NCI-H2081 (cell line): Measurements from ENCODE around the gene RPS6KL1.

Experiments used
- DNase-seq, 2 experiments: peaks; one replicate each; lab custom pipeline; 2025; lab: John Stamatoyannopoulos, UW

The RPS6KL1 gene

DNA sequence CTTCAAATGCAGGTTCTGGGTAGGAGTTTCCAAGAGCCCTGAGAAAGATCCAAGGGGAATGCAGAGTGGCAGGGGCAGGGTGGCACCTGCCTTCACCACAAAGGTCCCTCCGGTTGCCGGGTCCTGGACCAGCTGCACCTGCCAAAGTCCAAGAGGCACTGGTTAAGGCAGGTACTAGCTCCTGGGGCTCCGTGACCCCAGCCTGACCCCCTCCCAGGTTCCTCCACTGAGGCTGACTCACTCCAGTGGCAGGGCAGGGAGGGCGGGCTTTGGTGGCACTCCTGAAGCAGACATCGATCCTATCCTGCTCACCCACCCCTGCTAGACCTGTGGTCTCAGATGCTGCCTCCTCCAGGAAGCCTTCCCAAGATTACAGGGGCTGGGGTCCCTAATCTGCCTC, 11.4 kb downstream of the RPS6KL1 start:
- no peak for DNase-seq

DNA sequence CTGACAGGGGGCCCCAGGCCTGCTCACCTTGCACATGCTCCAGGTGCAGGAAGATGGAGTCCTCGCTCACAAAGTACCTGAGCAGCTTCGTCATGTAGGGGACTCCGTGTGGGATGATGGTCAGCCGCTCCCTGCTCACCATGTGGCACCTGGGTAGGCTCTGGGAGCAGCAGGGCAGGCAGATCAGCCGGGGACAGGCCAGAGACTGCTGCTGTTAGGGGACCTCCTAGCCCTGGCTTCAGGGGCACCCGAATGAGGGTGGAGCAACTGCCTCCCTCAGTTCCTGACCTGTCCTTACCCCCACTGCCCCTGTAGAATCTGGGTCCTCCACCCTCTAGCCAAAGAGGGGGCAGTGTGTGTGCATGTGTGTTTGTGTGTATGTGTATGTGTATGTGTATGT, 11.8 kb downstream of the RPS6KL1 start:
- DNase-seq, result no peak

DNA sequence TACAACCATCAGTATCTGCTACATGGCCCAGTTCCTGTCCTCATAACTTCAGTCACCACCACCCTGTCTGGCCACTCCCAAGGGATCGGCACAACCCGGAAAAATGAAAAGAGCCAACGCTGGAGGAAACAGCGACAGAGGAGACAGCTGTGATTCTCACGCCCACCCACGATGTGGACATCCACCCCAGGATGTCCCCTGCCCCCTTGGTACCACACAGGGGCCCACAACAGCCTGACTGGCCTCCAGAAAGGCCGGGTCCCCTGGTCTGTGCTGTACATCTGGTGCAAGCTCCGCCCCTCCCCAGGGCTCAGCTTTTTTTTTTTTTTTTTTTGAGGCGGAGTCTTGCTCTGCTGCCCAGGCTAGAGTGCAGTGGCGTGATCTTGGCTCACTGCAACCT, 12.5 kb downstream of the RPS6KL1 start:
- DNase-seq, result no peak

DNA sequence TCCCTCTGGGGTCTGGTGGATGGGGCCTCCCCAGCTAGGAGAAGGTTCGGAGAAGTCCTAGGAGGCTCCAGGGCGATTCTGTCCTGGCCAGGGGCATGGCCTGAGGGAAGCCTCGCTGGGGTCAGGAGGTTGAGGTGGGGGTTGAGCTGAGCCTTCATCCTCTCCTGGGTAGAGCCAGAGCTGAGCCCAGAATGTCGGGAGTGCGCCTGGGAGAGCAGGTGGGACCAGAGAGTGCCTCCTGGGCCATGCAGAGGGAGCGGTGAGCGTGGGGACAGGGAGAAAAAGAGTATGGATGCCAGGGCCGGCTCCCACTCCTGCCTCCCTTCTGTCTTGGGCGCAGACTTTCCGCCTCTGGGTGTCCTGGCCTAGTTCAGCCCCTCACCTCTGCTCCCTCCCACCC, 13.1 kb downstream of the RPS6KL1 start:
- DNase-seq, result no peak

DNA sequence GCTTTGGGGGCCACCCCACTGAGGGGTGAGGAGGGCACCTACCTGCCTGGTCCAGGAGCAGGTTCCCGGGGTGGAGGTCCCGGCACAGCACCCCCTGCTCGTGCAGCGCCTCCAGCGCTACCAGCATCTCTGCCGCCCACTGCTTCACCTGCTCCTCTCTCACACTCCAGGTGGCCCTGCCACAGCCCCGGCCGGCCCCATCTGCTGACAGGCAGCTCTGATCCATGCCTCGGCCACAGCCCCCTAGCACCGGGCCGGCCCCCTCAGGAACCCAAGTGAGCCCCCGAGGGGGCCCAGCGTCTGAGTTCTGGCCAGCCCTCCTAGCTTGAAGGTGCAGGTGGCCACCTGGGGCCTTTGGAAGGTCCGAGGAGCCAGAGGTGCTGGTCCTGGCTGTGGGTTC, 13.6 kb downstream of the RPS6KL1 start:
- DNase-seq, result no peak

DNA sequence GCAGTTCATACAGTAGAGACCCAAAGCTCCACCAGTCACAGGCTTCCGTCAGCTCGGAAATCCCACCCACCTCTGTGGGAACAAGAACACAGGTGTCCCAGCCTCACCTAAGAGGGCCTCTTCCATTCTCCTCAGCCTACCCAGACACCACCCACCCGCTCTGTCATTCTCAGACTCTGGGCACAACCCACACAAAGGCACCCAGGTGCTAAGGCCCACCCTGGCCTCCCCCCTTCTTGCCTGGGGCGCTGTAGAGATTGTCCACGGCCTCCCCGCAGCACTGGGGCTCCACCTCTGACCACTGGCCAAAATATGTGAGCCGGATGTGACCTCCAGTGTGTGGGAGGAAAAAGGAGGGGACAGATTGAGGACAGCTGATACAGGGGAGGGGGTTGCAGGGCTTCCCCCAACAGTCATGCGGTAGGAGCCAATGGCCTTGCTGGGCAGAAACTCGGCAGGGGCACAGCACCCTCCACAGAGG, 14.2 kb downstream of the RPS6KL1 start:
- no peak for DNase-seq

DNA sequence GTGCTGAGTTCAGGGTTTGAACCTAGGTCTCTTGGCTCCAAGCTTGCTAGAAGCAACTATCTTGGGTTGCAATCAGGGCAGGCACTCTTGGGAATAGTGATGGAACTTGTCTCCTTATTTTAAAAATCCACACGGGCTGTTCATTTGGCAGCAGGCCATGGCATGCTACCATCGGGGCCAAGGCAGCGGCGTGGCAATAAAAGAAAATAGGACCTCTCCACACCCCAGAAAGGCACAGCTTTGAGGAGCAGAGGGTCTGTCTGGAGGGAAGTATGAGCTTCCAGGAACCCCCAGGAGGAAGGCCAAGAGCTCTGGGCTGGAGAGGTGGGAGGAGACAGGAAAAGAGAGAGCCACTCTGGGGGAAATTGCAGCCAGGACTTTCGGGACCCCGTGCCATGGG, 15.3 kb downstream of the RPS6KL1 start:
- no peak for DNase-seq

DNA sequence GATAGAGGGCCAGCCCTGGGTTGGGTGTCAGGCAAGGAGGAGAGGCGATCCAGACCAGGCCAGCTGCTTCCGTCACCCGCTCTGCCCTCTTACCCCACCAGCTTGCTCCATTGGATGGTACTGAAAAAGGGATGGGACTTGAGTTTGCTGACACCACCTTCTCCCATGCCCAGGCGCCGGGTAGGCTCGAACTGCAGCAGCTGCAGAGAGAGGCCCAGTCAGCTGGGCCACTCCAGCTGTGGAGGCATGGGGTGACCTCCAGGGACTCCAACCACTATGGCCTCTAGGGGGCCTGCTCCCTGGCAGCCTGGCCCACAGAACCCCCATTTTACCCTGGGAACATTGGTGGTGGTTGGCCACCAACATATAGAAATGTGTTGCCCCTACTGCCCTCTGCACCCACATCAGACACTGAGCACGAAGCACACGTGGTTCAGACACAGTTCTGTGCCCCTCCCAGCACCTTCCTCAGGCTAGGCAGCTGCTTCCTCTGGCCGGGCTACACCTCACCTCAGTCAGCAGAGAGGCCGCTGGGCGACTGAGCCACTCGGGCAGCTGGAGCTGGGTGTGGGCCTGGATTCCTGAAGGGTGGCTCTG, 16.0 kb downstream of the RPS6KL1 start:
- DNase-seq, result no peak

DNA sequence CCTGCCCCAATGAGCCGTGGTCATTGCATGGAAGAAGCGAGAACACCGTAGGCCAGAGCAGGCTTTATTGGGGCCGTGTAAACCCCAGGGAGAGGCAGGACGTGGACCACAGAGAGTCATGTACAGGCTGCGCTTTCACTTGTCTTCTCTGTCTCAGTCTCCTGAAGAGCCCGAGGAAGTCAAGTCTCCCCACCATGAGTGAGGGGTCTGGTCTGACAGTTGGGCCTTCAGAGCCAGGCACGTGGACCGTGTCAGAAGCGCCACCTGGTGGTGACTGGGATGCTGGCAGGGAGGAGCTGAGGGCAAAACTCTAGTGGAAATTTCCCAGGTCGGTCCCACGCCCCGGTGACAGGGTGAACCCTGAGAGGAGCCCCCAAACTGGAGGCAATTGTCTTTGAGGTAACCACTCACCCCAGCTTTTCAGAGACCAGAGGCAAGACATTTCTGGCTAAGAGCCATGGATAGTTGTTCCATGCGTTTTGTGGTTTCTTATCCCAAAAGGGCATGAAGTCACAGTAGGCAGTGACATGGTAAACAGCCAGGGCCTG, 17.4 kb downstream of the RPS6KL1 start:
- DNase-seq, result peak; percentile 21 to 39

DNA sequence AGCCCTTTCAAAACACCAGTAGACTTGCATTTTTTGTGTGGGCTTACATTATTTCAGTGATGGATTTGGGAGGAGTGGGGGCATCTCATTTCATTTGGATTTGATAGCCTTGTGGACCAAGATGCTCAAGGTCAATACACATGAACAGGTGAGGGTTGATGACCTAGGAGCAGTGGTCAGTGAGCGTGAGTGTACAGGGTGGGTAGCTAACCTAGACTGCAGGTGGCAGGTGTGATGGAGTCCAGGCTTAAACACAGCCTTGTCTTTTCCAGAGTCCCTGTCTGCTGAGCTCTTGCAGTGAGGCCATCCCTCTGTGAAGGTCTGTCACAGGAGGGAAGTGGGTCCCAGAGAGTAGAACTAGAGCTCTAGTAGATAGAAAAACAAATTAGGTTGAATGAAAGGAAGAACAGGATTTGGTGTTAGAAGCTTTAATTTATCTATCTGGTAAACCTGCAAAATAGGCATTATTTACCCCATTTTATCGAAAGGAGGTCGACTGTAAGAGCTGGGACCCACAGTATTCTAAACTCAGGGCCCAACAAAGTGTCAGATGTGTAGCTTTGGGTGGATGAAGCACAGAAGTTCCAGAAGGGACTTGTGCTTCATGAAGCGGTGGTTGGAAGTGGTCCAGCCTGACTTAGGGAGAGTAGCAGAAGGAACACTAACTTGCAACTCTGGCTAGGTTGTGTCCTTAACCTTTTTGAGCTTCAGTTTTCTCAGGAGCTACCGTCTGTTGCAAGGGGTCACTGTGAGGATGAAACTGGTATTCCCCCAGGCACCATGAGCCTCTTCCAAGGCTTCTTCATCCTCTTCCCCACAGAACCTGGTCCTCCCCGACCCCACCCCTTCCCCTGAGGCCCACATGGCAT, 18.2 kb downstream of the RPS6KL1 start:
- DNase-seq, result no peak

DNA sequence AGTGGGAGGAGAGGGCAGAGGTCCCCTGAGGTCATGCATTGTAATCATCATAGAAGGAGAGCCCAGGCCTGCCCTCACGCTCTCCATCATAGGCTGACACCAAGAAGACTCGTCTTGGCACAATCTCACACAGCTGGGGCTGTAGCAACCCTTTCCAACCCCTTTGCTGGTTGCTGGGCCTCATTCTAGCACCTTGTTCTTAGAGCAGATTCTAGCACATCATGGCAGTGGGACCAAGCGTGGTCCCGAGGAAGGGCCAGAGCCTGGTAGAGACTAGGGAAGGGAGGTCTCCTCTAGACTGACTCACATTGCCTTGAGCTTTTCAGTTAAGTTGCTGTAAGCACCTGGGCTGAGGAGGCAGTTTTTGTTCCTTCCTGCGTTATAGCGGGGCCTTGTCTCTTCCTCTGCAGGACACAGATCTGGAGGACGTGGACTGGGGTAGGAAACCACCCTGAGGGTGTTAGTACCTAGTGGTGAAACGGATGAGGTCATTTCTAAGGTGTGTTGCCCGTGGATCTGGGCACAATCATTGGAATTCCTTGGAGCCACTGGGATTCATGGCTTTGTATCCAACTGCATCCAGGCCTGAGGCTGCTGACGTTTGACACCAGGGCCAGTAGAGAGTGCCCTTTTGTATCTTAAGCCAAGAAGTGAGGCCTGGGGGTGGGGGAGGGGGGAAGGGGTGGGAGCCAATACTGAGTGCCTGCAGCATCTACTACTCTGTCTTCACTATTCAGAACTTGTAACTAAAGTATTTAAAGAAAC, 19.9 kb downstream of the RPS6KL1 start:
- no peak for DNase-seq

DNA sequence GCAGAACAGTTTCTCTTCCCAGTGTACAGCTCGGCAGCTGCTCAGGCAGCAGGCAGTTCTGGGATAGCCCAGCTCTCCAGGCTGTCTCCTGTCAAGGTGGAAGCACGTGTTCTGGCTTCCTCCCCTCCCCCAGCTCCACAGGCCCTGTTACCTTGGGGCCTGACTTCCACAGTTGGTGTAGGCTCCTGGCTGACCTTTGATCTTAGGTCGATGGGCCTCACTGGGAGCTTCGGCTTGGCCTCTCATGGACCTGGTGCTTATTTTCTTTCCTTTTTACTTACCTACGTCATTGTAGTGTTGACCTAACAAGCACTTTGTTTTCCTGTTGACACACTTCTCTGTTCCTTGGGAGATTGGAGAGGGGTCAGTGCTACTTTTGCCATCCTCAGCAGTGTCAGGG, 24.4 kb downstream of the RPS6KL1 start:
- DNase-seq, result no peak

DNA sequence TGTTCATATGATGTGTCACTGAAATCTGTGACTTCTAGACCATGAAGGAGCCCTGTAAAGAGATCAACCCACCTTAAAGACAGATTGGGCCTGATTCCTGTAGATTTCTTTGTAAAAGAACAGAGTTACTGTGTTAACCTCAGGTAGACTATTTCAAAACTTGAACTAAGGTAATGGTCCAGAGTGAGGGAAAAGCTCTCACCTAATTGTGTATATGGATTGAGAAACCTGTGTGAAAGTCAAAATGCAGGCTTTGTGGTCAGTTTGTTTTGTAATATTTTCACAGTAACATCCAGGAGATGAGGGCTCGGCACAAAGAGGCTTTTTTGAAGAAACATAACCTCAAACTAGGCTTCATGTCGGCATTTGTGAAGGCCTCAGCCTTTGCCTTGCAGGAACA, 25.0 kb downstream of the RPS6KL1 start:
- DNase-seq, result no peak

DNA sequence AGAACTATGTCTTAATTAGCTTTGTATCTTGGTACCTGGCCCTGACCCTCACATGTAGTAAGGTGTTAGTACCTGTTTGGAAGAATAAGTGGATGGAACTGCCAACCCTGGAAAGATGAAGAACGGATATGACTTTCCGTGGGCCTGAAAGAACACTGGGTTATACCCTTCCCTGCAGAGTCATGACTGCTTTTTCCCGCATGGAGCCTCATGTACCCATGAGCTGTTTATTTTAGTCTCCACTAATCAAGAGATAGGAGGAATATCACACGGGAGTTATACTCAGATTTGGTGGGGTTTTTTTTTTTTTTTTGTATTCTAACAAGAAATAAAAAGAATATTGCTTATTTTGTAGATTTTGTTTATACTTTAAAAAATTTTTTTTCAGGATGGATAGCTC, 25.4 kb downstream of the RPS6KL1 start:
- DNase-seq, result no peak

DNA sequence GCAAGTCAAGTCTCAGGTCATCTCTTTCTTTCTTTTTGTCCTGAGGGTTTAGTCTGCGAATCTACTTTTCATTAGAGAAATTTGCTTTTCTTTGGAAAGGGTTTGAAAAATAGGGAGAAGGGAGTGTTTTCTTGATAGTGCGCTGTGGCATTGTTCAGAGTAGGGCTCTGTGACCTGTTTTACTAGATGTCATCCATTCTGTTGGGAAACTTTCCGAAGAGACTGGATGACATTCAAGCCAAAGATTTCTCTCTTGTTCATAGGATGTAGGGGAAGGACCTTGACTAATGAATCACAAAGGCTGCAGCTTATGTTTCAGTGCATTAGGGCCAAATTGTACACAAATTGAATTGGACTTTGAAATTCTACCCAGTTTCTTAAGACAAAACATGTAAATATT, 26.7 kb downstream of the RPS6KL1 start:
- DNase-seq, result no peak

DNA sequence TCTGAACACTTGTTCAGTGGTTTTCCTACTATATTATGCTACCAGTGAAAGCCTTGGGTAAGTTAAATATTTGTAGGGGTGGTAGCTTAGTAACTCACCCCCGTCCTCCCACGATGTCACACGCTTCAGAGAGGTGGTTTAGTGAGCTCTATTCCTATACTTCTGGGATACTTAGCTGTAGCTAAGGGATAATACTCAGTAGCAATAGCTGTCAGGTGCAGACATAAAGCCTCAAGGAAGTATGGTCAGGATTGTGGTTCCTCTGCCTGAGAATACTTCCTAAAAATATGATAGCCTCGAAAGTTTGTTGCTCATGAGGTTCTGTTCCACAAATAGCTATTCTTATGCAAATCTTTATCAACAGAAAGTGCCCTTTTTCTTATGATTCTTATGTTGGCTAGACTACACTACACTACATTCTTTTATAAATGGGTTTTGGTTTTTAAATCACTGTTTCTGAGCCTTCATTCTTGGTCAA, 29.4 kb downstream of the RPS6KL1 start:
- DNase-seq, result no peak

DNA sequence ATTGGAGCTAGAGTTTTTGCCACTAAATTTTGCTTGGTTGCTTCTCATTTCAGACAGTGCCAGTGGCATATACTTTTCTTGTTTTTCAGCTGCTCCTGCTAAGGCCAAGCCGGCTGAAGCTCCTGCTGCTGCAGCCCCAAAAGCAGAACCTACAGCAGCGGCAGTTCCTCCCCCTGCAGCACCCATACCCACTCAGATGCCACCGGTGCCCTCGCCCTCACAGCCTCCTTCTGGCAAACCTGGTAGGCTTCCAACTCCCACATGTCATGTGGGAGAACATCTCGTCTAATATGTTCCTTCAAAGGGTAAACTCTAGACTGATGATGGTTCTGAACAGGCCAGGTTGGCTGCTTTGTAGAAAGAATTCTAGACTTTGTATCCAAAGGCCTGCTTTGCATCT, 30.3 kb downstream of the RPS6KL1 start:
- DNase-seq, result no peak

DNA sequence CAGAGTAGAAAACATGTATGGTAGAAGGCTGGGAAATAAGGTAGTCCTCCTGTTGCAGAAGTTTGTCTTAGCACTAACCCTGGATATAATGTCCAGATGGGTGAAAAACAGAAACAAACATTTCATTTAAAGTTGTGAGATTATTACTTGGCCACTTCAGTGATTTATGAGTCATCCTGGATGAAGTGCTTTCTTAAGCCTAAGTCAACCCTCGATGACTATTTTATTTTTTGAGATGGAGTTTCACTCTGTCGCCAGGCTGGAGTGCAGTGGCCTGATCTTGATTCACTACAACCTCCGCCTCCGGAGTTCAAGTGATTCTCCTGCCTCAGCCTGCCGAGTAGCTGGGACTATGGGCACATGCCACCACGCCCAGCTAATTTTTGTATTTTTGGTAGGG, 31.2 kb downstream of the RPS6KL1 start:
- DNase-seq, result no peak

DNA sequence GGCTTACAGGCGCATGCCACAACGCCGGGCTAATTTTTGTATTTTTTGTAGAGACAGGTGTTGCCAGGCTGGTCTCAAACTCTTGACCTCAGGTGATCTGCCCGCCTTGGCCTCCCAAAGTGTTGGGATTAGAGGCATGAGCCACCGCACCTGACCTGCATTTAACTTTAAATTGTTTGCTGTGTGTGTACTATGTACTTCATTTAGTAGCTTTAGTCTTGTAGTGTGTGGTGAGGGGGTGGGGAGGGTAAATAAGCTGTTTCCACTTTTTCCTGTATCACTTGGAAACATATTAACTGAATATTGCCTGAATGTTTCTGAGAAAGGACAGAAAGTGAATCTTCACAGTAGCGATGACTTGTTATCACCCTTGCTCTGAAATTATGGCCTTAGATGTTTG, 32.8 kb downstream of the RPS6KL1 start:
- no peak for DNase-seq

DNA sequence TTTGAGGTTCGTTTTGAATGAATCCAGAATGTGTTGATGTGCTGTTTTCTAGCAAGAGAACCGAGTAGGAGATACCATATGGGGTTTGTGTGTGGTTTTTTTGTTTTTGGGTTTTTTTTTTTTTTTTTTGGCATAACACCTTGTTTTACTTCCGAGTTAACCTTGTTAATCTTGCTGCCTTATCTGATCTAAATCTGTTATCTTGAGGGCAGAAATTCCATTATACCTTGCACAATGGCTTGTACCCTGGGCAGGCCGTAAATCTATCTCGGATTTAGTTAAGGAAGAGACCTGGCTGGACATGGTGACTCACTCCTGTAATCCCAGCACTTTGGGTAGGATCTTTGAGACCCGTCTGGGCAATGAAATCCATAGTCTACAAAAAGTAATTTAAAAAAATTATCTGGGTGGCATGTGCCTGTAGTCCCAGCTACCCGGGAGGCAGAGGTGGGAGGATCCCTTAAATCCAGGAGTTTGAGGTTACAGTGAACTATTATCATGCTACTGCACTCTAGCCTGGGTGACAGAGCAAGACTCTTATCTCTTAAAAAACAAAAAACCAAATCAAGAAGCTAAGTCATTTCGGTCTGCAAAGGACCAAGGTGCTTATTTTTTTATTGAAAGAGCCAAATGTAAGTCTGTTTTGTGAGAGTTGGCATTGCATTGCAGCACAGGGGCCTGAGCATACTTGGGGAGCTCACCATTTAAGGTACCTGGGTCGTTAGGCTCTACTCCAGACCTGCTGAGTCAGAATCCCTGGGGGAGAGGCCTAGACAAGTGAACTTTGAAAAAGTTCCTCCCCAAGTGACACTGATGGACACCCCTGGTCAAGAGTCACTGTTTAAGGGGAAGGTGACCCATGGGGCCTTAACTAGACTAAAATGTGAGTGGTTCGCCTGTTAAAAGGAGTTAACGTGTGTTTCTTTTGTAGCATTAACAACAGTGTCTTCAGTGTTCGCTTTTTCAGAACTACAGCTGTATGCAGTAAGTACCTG, 34.6 kb downstream of the RPS6KL1 start:
- DNase-seq, result no peak

DNA sequence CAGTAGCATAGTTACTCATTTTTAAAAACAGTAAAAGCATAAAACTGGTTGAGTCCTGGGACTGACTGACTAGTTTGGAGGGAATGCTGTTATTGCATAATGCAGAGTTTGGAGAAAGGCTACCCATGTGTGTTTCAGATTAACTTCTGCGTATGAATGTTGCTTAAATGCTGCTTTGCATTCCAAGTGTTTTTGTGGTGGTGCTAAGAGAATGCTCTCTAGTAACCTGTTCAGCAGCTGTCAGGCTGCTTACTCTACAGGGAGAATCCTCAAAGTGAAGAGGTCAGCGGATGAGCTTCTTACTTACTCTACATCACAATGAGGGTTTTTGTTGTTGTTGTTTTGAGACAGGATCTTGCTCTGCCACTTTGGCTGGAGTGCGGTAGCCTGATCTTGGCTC, 37.1 kb downstream of the RPS6KL1 start:
- no peak for DNase-seq
